Calu3 (cell line): ENCODE results near the gene SH3PXD2B. TPM values are rescaled to one million over a fixed set of nuclear protein-coding genes. Genes with fewer than 3 reads are reported as not detected.

Experiments used
- BruUV-seq: library from RNA; stranded (reverse); fragments of 400-500 nt; replicated peaks from 2 replicates; lab custom pipeline; 2021; lab: Mats Ljungman, UMichigan
- CTCF ChIA-PET: fragments of 300-600 bp; sonication (Branson Sonifier 250); formaldehyde crosslinking; loops from one replicate; lab custom pipeline; 2022; ENCODE audit warnings: antibody characterized with exemption; lab: Charles Lee
- DNase-seq: peaks from one replicate; pipeline ENCODE4 v3.0.0; 2022
- H3K27ac Mint-ChIP-seq: one replicate; pipeline ENCODE4 v1.8.0; 2022; ENCODE audit warnings: mixed read lengths; ENCODE audit not compliant: unreplicated experiment
- H3K27me3 Mint-ChIP-seq: one replicate; pipeline ENCODE4 v1.8.0; 2022; ENCODE audit warnings: mixed read lengths; ENCODE audit not compliant: unreplicated experiment
- H3K36me3 Mint-ChIP-seq: one replicate; pipeline ENCODE4 v1.8.0; 2022; ENCODE audit warnings: mild to moderate bottlenecking, moderate library complexity, mixed read lengths; ENCODE audit not compliant: insufficient read depth, unreplicated experiment
- H3K4me1 Mint-ChIP-seq: one replicate; pipeline ENCODE4 v1.8.0; 2022; ENCODE audit warnings: mild to moderate bottlenecking, low read depth, mixed read lengths; ENCODE audit not compliant: unreplicated experiment
- H3K4me3 Mint-ChIP-seq: one replicate; pipeline ENCODE4 v1.8.0; 2022; ENCODE audit warnings: mild to moderate bottlenecking, low read depth, moderate library complexity, mixed read lengths; ENCODE audit not compliant: unreplicated experiment
- H3K9me3 Mint-ChIP-seq: one replicate; pipeline ENCODE4 v1.8.0; 2022; ENCODE audit warnings: low read depth, mixed read lengths; ENCODE audit not compliant: unreplicated experiment
- CTCF ChIP-seq: fragments of 200-600 bp; IDR thresholded peaks from one replicate; pipeline ENCODE4 v1.8.0; 2022; ENCODE audit warnings: antibody characterized with exemption; ENCODE audit not compliant: unreplicated experiment
- intact Hi-C: fragments of 100-400 bp; cut with micrococcal nuclease; formaldehyde crosslinking; loops from one replicate; pipeline ENCODE4 v1.10.0; 2022; ENCODE audit not compliant: unreplicated experiment
- total RNA-seq: library from RNA; stranded (reverse); gene quantifications from 2 replicates; pipeline ENCODE4 v1.2.3, GENCODE V29; 2022

Gene SH3PXD2B
- total RNA-seq, 1 experiment from 2014 or later, result 25.6 TPM

- BruUV-seq, result no TSS peak
- H3K9me3 Mint-ChIP-seq, result no peaks in the 10 kb centered on the region
- no peaks in the 10 kb centered on the region for H3K27me3 Mint-ChIP-seq
- H3K4me3 Mint-ChIP-seq, result no peak overlapping the region
- CTCF ChIA-PET, result interaction anchor here (1.6 kb wide), 1 partner anchor 10 kb away, joined by 3 read pairs; no protein-coding TSS in a partner anchor
- peaks cover 3% of the 10 kb centered on the region for H3K4me1 Mint-ChIP-seq
- no peak overlapping the region for H3K27ac Mint-ChIP-seq
- TF ChIP-seq CTCF, result no peak
- peaks cover under 1% of the 10 kb centered on the region for H3K36me3 Mint-ChIP-seq
- DNase-seq, result no peak
- intact Hi-C loops, result no loop called here
Measured at GRCh38 chr5:172414531-172415361, 39.6 kb downstream of the SH3PXD2B start.

GRCh38 chr5:172413601-172414171, 40.6 kb downstream of the SH3PXD2B start:
- H3K27ac Mint-ChIP-seq, result no peak overlapping the region
- no TSS peak for BruUV-seq

GRCh38 chr5:172412724-172413286, 41.5 kb downstream of the SH3PXD2B start:
- no peak for DNase-seq
- H3K27ac Mint-ChIP-seq, result no peak overlapping the region
- no peaks in the 10 kb centered on the region for H3K9me3 Mint-ChIP-seq
- peaks cover 4% of the 10 kb centered on the region for H3K36me3 Mint-ChIP-seq
- no peak overlapping the region for H3K4me3 Mint-ChIP-seq
- BruUV-seq, result no TSS peak
- no peaks in the 10 kb centered on the region for H3K27me3 Mint-ChIP-seq
- CTCF ChIA-PET, result interaction anchor here (1.0 to 1.6 kb wide), 2 partner anchors 8 to 25 kb away, joined by 3 read pairs; no protein-coding TSS in a partner anchor
- intact Hi-C loops, result no loop called here
- H3K4me1 Mint-ChIP-seq, result no peaks in the 10 kb centered on the region
- TF ChIP-seq CTCF, result no peak

More at GRCh38 chr5:172413601-172414171, 40.6 kb downstream of the SH3PXD2B start:
- CTCF ChIA-PET, result interaction anchor here (0.5 to 1.6 kb wide), 3 partner anchors 9 to 214 kb away, joined by 3 read pairs; no protein-coding TSS in a partner anchor
- no peak for DNase-seq
- intact Hi-C loops, result no loop called here
- Mint-ChIP-seq H3K36me3 (peaks cover 4% of the 10 kb centered on the region), H3K9me3 (no peaks in the 10 kb centered on the region), H3K27me3 (no peaks in the 10 kb centered on the region), H3K4me3 (no peak overlapping the region), H3K4me1 (no peaks in the 10 kb centered on the region)
- no peak for TF ChIP-seq CTCF

GRCh38 chr5:172411484-172412072, 42.7 kb downstream of the SH3PXD2B start:
- intact Hi-C loops, result no loop called here

More at GRCh38 chr5:172411484-172412072, 42.7 kb downstream of the SH3PXD2B start:
- Mint-ChIP-seq H3K36me3 (peaks cover 4% of the 10 kb centered on the region), H3K4me1 (no peaks in the 10 kb centered on the region), H3K4me3 (no peak overlapping the region), H3K27me3 (no peaks in the 10 kb centered on the region), H3K9me3 (no peaks in the 10 kb centered on the region), H3K27ac (no peak overlapping the region)
- TF ChIP-seq CTCF, result no peak
- no peak for DNase-seq
- CTCF ChIA-PET, result interaction anchor here (0.7 kb wide), 1 partner anchor 578 kb away, joined by 5 read pairs; no protein-coding TSS in a partner anchor
- BruUV-seq, result no TSS peak
